ENCODE results near the gene ACAT2.

DNA sequence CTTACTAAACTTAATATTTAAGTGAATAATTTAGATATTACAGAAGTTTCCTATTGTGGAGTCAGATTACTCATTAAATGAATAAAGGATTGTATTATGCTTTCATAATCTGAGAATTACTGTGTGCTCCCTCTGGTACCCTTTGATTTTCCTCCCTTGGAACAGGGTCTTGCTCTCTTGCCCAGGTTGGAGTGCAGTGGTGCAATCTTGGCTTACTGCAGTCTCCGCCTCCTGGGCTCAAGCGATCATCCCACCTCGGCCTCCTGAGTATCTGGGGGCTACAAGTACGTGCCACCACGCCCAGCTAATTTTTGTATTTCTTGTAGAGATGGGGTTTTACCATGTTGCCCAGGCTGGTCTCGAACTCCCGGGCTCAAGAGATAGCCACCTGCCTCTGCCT, 24.9 kb upstream of the ACAT2 start:
- TF ChIP-seq, protein P1, sequence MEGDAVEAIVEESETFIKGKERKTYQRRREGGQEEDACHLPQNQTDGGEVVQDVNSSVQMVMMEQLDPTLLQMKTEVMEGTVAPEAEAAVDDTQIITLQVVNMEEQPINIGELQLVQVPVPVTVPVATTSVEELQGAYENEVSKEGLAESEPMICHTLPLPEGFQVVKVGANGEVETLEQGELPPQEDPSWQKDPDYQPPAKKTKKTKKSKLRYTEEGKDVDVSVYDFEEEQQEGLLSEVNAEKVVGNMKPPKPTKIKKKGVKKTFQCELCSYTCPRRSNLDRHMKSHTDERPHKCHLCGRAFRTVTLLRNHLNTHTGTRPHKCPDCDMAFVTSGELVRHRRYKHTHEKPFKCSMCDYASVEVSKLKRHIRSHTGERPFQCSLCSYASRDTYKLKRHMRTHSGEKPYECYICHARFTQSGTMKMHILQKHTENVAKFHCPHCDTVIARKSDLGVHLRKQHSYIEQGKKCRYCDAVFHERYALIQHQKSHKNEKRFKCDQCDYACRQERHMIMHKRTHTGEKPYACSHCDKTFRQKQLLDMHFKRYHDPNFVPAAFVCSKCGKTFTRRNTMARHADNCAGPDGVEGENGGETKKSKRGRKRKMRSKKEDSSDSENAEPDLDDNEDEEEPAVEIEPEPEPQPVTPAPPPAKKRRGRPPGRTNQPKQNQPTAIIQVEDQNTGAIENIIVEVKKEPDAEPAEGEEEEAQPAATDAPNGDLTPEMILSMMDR (IDR thresholded peaks at IDR 0.05; ENCODE audit: insufficient read depth, low read length), result no peak
- TF ChIP-seq GABPA (IDR thresholded peaks at IDR 0.05; ENCODE audit: low read depth) (no peak), POLR2AphosphoS5 (IDR thresholded peaks at IDR 0.05; ENCODE audit: low read depth) (no peak)
- TF ChIP-seq, protein P2, sequence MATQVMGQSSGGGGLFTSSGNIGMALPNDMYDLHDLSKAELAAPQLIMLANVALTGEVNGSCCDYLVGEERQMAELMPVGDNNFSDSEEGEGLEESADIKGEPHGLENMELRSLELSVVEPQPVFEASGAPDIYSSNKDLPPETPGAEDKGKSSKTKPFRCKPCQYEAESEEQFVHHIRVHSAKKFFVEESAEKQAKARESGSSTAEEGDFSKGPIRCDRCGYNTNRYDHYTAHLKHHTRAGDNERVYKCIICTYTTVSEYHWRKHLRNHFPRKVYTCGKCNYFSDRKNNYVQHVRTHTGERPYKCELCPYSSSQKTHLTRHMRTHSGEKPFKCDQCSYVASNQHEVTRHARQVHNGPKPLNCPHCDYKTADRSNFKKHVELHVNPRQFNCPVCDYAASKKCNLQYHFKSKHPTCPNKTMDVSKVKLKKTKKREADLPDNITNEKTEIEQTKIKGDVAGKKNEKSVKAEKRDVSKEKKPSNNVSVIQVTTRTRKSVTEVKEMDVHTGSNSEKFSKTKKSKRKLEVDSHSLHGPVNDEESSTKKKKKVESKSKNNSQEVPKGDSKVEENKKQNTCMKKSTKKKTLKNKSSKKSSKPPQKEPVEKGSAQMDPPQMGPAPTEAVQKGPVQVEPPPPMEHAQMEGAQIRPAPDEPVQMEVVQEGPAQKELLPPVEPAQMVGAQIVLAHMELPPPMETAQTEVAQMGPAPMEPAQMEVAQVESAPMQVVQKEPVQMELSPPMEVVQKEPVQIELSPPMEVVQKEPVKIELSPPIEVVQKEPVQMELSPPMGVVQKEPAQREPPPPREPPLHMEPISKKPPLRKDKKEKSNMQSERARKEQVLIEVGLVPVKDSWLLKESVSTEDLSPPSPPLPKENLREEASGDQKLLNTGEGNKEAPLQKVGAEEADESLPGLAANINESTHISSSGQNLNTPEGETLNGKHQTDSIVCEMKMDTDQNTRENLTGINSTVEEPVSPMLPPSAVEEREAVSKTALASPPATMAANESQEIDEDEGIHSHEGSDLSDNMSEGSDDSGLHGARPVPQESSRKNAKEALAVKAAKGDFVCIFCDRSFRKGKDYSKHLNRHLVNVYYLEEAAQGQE (IDR thresholded peaks at IDR 0.05; ENCODE audit: insufficient replicate concordance, low read depth), result no peak
